Glomerular visceral epithelial cell (primary cell): ENCODE results near the gene MAML2.
"Not testable (repeated sequence)": the region's sequence is repeated elsewhere in the genome, so short reads cannot be mapped to it uniquely, and the experiment has no call there.

ENCODE experiments used
- DNase-seq: peaks from one replicate; pipeline ENCODE4 v3.0.0-alpha.2; 2016; ENCODE audit errors: extremely low spot score

Gene MAML2

DNA sequence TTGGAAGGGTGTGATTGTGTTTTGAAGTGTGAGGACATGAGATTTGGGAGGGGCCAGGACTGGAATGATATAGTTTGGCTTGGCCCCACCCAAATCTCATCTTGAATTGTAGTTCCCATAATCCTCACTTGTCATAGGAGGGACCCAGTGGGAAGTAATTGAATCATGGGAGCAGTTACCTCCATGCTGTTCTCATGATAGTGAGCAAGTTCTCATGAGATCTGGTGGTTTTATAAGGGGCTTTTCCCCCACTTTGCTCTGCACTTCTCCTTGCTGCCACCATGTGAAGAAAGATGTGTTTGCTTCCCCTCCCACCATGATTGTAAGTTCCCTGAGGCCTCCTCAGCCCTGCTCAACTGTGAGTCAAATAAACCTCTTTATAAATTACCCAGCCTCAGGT is 71.6 kb downstream of the MAML2 start:
- not testable (repeated sequence) for DNase-seq

DNA sequence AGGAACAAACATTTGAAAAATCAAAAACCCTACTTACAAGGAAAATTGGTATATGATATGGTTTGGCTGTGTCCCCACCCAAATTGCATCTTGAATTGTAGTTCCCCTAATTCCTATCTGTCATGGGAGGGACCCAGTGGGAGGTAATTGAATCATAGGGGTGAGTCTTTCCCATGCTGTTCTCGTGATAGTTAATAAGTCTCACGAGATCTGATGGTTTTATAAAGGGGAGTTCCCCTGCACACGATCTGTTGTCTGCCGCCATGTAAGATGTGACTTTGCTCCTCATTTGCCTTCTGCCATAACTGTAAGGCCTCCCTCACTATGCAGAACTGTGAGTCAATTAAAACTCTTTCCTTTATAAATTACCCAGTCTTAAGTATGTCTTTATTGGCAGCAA is 74.5 kb downstream of the MAML2 start:
- DNase-seq: not testable (repeated sequence)

DNA sequence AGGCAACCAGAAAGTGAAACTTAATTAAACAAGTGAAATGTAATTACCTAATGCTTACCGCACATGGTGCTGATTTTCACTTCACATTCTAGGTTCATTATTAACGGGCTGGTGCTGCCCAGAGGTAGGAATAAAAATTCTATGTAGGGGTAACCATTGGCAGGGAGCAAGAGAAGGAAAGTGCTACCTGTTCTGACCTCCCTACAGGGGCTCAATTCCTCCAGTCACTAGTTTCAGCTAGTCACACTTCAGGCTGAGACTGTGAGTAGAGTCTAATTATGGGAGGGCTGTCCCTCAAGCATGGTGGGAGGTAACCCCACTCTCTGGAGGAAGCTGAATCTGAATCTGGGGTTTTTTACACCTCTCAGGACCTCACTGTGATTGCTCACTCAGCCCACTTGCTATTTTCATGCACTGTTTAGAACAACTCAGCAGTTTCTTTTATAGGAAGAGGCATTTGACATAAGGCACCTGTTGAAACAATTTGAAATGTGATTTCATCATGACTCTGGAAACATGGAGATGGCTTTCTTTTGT is 75.4 kb downstream of the MAML2 start:
- DNase-seq: no peak

DNA sequence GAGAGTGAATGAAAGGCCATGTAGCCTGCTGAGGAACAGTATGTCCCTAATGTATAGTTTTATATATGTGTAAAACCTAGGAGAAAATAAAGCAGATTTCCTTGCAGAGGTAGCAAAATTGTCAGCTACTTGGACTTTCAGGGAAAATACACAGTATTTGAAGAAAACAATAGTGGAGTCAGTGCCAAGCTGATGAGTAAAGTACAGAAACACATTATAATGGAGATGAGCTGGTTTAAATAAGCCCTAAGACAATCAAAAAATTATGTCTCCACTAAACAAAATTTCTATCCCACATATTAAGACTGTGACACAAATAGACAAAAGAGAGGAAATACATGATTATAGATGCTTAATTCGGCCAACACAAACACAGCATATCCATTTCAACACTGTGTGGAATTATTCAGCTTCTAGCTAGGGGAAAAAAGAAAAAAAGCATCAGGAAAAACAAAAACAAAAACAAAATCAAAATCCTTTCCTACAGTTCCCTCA is 75.9 kb downstream of the MAML2 start:
- DNase-seq: no peak

DNA sequence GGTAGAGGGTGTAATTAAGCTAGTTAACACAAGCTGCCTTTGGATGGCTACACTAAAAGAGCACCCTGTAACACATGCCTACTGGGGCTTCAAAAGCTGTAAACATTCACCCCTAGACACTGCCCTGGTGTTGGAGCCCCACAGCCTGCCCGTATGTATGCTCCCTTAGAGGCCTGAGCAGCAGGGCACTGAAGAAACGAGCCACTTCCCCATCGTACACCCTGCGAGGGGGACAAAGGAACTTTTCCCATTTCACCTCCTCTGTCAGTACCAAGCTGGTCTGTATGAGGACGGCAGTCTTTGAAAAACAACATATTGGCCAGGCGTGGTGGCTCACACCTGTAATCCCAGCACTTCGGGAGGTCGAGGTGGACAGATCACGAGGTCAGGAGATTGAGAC is 77.0 kb downstream of the MAML2 start:
- no peak for DNase-seq

DNA sequence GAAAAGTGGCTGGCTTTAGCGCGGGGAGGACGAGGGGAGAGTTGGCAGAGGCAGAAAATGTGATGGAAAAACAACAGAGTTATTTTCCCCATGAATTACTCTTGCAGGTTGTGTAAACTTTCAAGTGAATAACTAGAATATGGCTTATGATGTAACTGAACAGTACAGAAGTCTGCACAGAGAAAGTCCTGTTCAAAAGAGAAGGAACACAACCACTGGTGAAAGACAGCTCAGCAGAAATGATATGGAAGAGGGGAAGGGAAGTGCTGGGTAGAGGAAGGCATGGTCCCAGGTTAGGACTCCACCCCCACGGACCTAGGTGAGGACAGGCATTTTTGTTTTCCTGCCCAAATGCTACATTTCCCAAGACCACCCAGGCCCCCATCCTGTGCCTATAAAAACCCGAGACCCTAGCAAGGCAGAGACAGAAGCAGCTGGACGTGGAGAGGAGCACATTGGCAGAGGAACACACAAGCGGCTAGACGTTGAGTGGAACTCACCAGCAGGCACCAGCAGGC is 77.7 kb downstream of the MAML2 start:
- DNase-seq: no peak

DNA sequence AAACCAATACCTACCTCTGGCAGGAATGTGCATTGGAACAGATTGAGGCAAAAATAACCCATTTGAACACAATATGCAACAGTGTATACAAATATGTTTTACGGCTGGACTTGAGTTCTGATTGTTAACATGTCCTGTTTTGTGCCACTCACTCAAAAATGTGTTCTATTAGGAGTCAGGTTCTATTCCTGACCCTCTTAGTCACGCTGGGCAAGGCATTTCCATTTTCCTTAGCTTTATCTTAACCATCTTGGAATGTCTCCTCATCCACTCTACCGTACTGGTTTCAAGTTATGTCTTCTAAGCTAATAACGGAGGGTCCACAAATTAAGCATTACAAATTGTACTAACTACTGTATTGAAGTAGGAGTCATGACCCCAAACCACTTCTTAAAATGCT is 78.6 kb downstream of the MAML2 start:
- no peak for DNase-seq

DNA sequence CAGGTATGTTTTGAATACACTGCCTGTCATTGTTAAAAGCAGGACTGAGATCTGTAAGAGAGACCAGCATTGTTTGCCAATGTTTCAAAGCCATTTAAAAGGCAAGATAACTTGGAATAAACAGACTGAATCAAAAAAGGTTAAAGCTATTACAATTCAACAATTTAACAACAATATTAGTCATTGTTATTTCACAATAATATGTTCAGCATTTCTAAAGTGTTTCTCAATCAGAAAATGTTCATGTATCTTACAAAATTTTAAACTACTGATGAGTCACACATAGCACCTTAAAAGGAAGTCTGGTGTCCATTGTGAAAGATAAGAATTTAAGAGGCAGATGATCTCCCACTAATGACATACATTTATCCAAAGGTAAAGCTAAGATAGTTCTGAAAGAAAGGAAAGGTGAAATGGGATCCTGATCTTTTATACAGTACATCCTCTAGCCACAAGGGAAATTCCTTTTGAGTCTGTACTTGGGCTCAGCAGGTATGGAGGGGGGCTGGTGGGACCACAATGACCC is 79.7 kb downstream of the MAML2 start:
- DNase-seq: no peak

DNA sequence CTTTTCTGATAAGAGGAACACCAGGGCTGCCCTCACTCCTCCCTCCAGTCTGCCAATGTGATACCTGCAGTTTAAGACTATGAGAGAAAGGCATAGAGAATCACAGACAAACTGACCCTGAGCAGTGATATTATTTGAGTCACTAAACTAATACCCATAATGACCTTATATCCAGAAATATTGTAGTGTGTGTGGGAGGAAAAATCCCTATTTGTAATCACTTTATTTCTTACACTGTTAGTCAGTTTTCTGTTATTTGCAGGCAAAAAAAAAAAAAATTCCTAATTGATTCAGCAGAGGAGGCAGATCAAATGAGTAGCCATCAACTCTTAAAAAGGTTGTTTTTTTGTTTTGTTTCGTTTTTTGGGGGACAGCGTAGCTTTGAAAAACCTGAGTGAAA is 82.5 kb downstream of the MAML2 start:
- DNase-seq: no peak

DNA sequence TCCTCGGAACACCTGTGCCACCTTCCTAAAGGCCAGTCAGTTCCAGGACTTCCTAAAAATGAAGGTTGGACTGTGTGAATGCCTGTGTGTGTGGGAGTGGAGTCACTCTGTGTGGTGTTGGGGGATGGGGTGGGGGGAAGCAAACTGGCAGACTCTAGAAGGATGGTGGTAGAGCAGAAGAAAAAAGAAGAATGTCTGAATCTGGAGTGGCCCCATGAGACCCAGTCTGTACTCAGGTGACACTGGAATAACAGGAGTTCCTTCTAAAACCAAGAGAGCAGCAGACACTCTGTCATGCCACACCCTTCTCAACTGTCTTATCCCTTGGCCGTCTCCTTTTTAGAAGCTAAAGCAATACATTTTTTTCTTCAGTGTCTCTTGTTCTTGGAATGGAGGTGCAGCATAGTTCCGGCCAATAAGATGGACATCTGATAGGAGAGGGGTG is 82.9 kb downstream of the MAML2 start:
- no peak for DNase-seq

DNA sequence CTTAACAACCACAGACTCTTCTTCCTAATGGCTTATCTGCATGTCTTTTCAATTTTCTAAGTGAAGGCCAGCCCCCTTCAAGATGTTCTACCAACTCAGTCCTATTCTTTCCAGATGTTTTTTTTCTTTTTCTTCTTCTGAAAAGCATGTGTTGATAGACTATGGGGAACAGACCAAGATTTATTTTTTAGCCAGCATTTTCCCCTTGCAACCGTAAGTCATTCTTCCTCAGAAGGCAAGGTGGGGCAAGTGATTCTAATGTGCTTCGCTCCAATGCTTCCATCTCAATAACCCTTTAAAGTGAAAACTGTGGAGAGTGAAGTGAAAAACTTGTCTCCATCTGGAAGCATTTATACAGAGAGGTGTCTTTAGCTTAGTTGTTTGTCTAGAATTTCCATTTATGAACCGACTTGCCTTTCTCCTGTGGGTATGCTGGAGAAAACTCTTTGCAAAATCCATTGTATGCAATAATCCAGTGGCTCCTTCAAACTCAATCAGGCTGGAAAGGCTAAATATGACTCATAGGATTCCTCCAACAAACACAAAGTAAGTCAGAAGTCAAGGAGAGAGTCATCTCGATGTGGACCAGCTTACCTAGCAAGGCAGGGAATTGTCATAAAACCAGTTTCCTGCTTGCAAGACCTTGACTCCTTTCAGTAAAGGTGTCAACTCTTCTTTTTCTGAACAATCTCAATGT is 83.7 kb downstream of the MAML2 start:
- DNase-seq: peak; percentile 68

DNA sequence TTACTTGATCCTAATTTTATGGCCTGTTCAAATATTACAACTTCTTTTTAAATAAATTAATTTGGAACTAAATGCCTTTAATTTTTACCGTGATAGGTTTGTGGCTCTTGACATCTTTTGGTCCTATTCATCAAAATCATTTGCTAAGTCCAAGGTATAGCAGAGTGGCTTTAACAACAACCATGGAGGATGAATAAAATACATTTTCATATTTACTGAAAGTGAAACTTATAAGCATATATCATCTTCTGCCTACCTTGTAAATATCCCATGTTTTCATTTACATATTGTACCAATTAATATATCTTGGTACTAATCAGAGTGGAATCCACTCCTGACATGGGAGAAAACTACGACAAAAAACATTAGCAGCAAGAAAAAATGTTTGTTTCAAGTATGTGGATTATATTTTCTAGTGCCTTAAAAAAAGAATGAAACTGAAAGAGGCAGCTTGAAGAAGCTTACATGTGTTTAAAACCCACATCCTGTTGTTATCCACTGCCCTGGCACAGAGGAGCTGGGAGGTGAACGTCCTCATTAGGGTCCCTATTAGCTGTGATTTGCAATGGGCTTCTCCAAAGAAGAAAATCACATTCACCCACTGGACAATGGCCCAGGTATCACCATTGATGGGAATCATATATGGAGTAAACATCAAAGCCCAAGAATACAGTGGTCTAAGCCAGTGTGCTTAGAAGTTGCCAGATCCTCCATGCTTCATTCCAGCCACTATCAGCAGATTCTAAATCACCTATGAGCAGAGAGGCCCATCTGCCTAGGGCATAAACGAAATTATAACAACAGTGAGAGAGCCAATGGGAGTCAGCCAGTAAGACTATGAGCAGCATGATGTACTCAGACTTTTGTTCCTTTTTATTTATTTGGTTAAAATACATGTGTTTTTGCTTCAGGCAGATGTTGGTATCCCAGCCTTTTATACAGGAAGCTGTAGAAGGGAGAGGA is 84.7 kb downstream of the MAML2 start:
- DNase-seq: no peak

DNA sequence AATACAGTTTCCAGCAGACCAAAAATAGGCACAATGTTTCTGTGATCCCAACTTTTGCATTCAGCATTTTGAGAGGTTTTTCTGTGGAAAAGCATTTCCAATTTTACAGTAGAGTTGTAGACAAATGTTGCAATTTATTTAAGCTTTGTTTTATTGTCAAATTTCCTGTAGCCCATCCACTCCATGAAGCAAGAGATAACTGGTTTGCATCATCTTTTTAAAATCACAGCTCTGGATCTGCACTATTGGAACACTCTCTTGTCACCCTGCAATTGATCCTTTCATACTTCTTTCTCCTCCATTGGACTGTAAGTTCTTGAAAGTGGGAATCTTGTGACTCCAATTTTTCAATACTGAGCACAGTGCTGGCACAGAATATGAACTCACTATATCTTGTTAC is 86.0 kb downstream of the MAML2 start:
- DNase-seq: no peak

DNA sequence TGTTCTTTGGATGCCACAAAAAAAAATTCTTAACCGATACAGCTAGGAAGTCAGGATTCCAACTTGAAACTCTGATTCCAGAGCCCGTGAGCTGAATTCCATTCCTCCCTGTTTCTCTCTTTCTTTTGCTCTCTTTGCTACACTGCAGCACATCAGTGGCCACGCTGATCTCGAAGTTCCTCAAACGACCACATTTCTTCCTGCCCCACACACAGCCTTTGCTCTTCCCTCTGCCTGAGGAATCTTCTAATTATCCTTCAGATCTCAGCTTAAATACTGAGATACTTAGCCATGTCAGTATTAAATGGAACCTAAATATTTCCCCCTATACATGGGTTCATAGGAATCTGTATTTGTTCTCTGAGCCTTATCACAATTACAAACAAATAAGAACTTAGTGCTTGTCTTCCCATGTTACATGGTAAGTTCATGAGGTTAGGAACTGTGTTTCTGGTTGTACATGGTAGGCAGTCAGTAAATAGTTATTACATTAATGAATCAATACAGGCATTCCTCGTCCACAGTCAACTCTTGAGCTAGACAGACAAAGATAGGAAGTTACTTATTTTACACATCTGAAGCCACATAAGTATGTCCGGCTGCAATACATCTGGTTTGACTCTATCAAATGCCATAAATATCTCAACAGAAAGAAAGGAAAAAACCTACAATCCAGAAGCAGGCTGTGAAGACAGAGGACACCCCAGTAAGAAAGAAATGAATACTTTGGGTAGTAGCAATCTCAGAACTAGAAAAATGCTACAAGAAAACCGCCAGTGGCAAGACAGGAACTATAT is 86.6 kb downstream of the MAML2 start:
- DNase-seq: no peak

DNA sequence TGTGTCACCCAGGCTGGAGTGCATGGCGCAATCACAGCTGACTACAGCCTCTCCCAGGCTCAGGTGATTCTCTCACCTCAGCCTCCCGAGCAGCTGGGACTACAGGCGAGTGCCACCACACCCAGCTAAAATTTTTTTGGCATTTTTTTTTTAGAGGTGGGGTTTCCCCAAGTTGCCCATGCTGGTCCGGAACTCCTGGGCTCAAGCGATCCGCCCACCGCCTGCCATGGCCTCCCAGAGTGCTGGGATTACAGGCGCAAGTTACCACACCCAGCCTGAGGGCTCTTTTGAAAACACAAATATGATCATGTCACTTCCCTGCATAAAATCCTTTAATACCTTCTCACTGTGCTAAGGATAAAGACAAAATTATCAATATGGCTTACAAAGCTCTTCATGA is 88.1 kb downstream of the MAML2 start:
- DNase-seq: no peak

DNA sequence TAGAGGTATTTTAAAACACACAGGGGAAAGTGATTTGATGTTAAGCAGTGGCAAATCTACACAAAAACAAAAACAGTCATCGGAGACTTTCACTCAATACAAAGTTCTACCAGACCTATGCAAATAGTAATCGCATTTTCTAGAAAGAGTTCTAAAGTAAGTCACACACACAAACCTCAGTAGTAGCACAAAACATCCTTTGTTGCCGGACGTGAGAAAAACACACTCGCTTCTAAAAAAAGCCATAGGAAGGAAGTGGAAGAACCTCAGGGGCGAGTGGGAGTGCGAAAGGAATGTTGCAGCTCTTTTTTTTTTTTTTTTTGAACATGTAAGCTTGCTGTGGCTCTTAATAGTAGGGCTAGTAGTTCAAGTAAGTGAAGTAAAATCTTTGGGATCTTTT is 88.9 kb downstream of the MAML2 start:
- DNase-seq: no peak

DNA sequence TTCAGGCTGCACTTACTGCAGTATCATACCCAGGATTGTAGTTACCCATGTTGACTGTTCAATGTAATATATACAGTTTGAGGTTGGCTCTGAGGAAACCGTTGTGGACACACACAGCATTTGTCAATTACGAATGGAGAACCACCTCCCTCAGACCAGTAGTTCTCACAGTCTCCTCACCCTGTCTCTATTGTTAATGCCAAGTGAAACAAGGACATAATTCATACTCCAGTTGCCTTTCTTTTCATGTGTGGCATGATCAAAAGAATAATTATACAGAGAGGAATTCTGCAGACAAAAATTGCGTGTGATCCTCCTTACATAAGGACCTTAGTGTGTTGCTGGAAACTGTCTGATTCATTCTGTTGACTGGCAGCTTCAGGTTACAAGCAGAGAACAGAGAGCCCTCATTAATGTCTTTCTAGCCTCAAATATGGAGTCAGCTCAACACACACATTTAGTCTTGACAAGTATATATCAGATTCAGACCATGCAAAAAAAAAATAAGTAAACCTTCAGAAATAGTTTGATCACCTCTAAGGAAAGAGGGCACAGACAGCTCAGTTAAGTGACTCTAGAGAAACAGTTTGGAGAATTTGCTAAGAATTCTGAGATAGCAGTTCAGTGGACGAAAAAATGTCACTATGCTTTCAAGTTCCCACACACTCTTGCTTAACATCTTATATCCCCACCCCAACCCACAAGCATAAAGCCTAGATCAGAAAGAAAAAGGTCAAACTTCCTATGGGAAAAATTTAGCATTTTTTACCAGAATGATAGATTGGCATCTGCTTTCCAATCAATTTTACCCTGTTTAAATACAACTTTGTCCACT is 96.1 kb downstream of the MAML2 start:
- peak; percentile 40 for DNase-seq

DNA sequence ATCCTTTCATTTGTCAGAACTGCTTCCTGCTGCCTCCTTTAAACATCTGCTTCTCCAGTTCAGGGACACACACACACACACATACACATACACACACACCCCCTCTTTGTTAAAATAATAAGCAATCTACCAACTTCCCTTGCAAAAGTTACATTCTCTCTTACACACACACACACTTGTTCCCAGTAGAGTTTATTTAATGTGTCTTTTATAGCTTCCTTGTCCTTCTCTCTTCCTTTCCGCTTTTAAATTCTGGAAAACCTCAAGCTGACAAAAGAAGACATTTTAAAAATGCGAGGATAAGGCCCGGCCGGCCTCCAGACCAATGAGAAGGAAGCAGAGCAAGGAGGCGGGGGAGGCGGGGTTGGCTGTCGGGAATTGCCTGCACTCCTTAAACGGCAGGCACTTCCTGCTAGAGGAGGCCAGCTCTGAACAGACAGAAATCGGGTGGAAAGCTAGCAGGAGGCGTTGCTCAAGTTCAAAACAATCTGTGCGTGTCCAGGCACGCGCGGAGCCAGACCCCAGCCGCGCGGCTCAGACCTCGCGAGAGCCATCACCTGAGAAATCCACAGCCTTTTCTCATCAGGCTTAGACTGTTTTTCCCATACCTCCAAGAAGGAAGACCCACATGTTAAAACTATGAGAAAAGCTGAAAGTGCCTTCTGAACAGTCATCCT is 99.9 kb downstream of the MAML2 start:
- DNase-seq: peak; percentile 96

DNA sequence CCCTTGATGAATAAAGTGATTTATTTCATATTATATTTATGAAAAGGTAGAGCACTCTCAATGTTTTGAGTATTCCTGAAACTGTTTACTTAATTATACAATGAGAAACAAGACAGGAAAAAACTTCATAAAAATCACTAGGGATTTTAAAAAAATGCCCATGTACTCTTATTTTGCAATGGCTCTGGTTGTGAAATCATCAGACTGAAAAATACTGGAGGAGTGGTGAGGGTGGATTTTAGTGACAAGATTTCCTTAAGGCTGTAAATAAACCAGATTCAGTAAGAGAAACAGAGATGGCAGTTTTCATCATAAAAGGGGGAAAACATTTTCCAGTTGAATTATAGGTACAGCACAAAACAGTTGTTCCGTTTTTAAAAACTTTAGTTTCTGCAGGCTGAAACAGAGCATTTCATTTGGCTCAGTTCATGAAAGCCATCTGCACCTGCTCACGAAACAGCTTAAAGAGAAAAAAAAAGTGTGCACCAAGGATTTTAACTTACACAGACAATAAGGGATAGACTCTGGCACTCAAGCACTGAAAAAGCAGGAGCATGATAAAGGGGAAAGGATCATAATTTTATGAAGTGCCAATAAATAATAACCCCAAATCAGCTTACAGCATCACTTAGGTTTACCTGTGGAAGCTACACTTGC is 100.7 kb downstream of the MAML2 start:
- no peak for DNase-seq
